ENCODE data around the gene HAPSTR1.

GRCh38 chr16:9042533-9042932 is 48.9 kb upstream of the HAPSTR1 start:
- no peak for TF ChIP-seq CTCF (IDR thresholded peaks at IDR 0.05; ENCODE audit: low read depth, low read length)
- no peak for TF ChIP-seq POLR2A (IDR thresholded peaks at IDR 0.05; ENCODE audit: extremely low read depth, insufficient read length)
- TF ChIP-seq MYC (IDR thresholded peaks at IDR 0.05; ENCODE audit: low read depth, low read length) = no peak
